ENCODE measurements around the gene SSR1.
"Not testable (repeated sequence)": the region's sequence is repeated elsewhere in the genome, so short reads cannot be mapped to it uniquely, and the experiment has no call there.

Gene SSR1

DNA sequence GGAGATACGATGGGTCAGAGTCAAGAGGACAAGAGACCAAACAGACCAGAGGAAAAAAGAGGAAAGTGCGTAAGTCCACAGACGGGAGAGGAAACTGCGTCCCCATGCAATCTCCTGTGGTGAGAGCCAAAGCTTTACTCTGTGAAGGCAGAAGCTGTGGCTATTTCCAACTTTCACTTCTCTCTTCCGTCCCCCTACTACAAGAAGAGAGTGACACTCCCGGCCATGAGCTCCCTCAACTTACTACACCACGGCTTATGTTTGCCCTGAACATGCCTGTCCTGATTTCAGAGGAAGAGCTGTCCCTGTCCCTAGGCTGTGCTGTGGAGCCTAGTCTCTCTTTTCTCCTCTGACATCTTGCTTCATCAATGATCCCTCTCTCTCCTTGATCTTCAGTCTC, 11.5 kb upstream of the SSR1 start:
- H3K27ac ChIP-seq (ENCODE audit: poor library complexity, severe bottlenecking) = no peak overlapping the region
- peaks cover 7% of the 10 kb centered on the region for H3K4me1 ChIP-seq (ENCODE audit: insufficient read depth, poor library complexity, severe bottlenecking)
- ATAC-seq (ENCODE audit: low read depth) = no peak
- TF ChIP-seq, protein P1, sequence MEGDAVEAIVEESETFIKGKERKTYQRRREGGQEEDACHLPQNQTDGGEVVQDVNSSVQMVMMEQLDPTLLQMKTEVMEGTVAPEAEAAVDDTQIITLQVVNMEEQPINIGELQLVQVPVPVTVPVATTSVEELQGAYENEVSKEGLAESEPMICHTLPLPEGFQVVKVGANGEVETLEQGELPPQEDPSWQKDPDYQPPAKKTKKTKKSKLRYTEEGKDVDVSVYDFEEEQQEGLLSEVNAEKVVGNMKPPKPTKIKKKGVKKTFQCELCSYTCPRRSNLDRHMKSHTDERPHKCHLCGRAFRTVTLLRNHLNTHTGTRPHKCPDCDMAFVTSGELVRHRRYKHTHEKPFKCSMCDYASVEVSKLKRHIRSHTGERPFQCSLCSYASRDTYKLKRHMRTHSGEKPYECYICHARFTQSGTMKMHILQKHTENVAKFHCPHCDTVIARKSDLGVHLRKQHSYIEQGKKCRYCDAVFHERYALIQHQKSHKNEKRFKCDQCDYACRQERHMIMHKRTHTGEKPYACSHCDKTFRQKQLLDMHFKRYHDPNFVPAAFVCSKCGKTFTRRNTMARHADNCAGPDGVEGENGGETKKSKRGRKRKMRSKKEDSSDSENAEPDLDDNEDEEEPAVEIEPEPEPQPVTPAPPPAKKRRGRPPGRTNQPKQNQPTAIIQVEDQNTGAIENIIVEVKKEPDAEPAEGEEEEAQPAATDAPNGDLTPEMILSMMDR (IDR thresholded peaks at IDR 0.05; ENCODE audit: poor library complexity, severe bottlenecking) = no peak
- no peak for DNase-seq (ENCODE audit: low spot score)
- no peaks in the 10 kb centered on the region for H3K27me3 ChIP-seq (ENCODE audit: insufficient read depth, poor library complexity, severe bottlenecking)
- no peaks in the 10 kb centered on the region for H3K36me3 ChIP-seq (ENCODE audit: low read depth)
- H3K4me3 ChIP-seq (ENCODE audit: severe bottlenecking) = no peak overlapping the region
- H3K9me3 ChIP-seq (ENCODE audit: severe bottlenecking) = no peaks in the 10 kb centered on the region

DNA sequence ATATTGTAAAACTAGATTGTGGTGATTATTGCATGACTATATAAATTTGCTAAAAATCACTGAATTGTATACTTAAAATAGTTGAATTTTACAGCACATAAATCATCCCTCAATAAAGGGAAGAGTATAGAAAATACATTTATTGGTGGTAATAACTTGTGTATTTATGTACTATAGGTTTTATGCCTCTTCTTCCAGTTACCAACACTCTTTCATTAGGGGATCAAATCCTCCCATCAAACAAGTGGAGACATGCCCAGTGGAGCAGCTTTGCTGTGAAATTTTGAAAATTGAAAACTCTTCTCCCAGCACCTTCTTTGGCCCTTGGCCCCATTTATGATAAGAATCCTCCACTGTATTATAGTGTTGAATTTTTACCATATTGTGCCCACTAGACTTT, 10.1 kb upstream of the SSR1 start:
- Histone ChIP-seq H3K27me3 (ENCODE audit: insufficient read depth, poor library complexity, severe bottlenecking) (no peaks in the 10 kb centered on the region), H3K4me1 (ENCODE audit: insufficient read depth, poor library complexity, severe bottlenecking) (peaks cover 7% of the 10 kb centered on the region), H3K9me3 (ENCODE audit: severe bottlenecking) (no peaks in the 10 kb centered on the region), H3K36me3 (ENCODE audit: low read depth) (no peaks in the 10 kb centered on the region), H3K4me3 (ENCODE audit: severe bottlenecking) (no peak overlapping the region), H3K27ac (ENCODE audit: poor library complexity, severe bottlenecking) (no peak overlapping the region)
- TF ChIP-seq, protein P1 (IDR thresholded peaks at IDR 0.05; ENCODE audit: poor library complexity, severe bottlenecking) = no peak
- DNase-seq (ENCODE audit: low spot score) = no peak
- ATAC-seq (ENCODE audit: low read depth) = peak; percentile 19; the same call in 1 of the 3 replicates

DNA sequence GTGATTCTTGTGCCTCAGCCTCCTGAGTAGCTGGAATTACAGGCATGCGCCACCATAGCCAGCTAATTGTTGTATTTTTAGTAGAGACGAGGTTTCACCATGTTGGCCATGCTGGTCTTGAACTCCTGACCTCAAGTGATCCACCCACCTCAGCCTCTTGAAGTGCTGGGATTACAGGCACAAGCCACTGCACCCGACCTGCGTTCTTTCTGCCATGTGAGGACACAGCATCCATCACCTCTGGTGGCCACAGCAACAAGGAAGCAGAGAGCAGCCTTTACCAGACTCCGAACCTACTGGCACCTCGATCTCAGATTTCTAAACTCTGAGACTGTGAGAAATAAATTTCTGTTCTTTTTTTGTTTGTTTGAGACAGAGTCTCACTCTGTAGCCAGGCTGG, 8.9 kb upstream of the SSR1 start:
- H3K36me3 ChIP-seq (ENCODE audit: low read depth); DNase-seq (ENCODE audit: low spot score); H3K27ac ChIP-seq (ENCODE audit: poor library complexity, severe bottlenecking); H3K4me1 ChIP-seq (ENCODE audit: insufficient read depth, poor library complexity, severe bottlenecking); H3K4me3 ChIP-seq (ENCODE audit: severe bottlenecking); ATAC-seq (ENCODE audit: low read depth); H3K9me3 ChIP-seq (ENCODE audit: severe bottlenecking); H3K27me3 ChIP-seq (ENCODE audit: insufficient read depth, poor library complexity, severe bottlenecking): not testable (repeated sequence)

DNA sequence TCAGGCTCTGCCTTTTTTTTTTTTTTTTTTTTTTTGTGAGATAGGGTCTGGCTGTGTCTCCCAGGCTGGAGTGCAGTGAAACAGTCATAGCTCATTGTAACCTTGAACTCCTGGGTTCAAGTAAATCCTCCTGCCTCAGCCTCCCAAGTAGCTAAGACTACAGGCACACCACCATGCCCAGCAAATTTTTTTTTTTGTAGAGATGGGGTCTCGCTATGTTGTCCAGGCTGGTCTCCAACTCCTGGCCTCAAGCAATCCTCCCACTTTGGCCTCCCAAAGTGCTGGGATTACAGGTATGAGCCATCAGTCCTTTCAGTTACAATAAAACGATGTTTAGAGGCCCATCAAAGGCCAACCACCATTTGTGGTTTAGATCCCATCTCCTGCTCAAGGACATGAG, 6.4 kb upstream of the SSR1 start:
- H3K4me1 ChIP-seq (ENCODE audit: insufficient read depth, poor library complexity, severe bottlenecking); H3K4me3 ChIP-seq (ENCODE audit: severe bottlenecking); H3K27me3 ChIP-seq (ENCODE audit: insufficient read depth, poor library complexity, severe bottlenecking); ATAC-seq (ENCODE audit: low read depth); H3K27ac ChIP-seq (ENCODE audit: poor library complexity, severe bottlenecking); DNase-seq (ENCODE audit: low spot score); H3K9me3 ChIP-seq (ENCODE audit: severe bottlenecking); H3K36me3 ChIP-seq (ENCODE audit: low read depth): not testable (repeated sequence)

DNA sequence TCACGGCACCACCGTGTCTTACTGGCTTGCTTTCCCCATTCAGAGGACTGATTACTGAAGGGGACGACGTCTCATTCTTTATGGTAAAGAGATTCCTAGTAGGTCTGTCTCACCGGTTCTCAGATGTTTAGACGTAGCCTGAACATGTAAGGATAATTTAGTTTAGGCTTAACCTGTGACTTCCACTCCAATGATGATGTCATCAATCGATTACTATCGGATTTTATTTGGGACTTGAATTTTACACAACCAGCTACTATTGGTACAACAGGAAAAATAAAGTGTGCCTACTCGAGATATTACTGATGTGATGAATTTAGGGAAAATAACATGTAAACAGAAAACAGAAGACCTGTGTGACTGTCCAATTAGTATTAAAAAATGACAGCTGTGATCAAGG, 4.5 kb upstream of the SSR1 start:
- H3K9me3 ChIP-seq (ENCODE audit: severe bottlenecking) = no peaks in the 10 kb centered on the region
- H3K36me3 ChIP-seq (ENCODE audit: low read depth) = no peaks in the 10 kb centered on the region
- H3K27ac ChIP-seq (ENCODE audit: poor library complexity, severe bottlenecking) = no peak overlapping the region
- TF ChIP-seq, protein P1 (IDR thresholded peaks at IDR 0.05; ENCODE audit: poor library complexity, severe bottlenecking) = no peak
- H3K4me3 ChIP-seq (ENCODE audit: severe bottlenecking) = no peak overlapping the region
- DNase-seq (ENCODE audit: low spot score) = no peak
- ATAC-seq (ENCODE audit: low read depth) = no peak
- H3K27me3 ChIP-seq (ENCODE audit: insufficient read depth, poor library complexity, severe bottlenecking) = no peaks in the 10 kb centered on the region
- peaks cover 6% of the 10 kb centered on the region for H3K4me1 ChIP-seq (ENCODE audit: insufficient read depth, poor library complexity, severe bottlenecking)

DNA sequence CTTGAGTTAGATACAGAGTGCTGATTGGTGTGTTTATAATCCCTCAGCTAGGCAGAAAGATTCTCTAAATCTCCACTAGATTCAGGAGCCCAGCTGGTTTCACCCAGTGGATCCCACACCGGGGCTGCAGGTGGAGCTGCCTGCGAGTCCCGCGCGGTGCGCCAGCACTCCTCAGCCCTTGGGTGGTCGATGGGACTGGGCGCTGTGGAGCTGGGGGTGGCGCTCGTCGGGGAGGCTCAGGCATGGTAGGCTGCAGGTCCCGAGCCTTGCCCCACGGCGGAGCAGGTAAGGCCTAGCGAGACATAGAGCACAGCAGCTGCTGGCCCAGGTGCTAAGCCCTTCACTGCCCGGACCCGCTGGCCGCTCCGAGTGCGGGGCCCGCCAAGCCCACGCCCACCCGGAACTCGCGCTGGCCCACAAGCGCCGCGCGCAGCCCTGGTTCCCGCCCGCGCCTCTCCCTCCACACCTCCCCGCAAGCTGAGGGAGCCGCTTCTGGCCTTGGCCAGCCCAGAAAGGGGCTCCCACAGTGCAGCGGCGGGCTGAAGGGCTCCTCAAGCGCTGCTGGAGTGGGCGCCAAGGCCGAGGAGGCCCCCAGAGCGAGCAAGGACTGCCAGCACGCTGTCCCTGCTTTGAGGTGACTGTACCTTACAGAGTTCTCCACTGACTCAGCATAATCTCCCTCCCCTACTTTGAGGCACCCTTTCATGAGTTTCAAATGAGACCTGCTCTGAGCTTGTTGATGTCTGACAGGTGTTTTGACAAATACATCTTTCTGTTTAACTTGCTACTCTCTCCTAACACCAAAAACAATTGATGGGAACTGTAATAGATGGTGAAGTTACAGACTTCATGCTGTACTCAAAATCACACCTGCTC, 3.9 kb upstream of the SSR1 start:
- Histone ChIP-seq H3K9me3 (ENCODE audit: severe bottlenecking) (no peaks in the 10 kb centered on the region), H3K27me3 (ENCODE audit: insufficient read depth, poor library complexity, severe bottlenecking) (no peaks in the 10 kb centered on the region), H3K27ac (ENCODE audit: poor library complexity, severe bottlenecking) (no peak overlapping the region), H3K4me1 (ENCODE audit: insufficient read depth, poor library complexity, severe bottlenecking) (peaks cover 6% of the 10 kb centered on the region), H3K4me3 (ENCODE audit: severe bottlenecking) (no peak overlapping the region), H3K36me3 (ENCODE audit: low read depth) (no peaks in the 10 kb centered on the region; the same call in 1 of the 2 replicates)
- ATAC-seq (ENCODE audit: low read depth) (no peak), DNase-seq (ENCODE audit: low spot score) (no peak)
- TF ChIP-seq, protein P1 (IDR thresholded peaks at IDR 0.05; ENCODE audit: poor library complexity, severe bottlenecking) = no peak
